Karpas-422 (cell line): ENCODE data around the gene CKAP5. TPM values are rescaled to one million over a fixed set of nuclear protein-coding genes. Genes with fewer than 3 reads are reported as not detected.
"Not testable (repeated sequence)": the region's sequence is repeated elsewhere in the genome, so short reads cannot be mapped to it uniquely, and the experiment has no call there.

Experiments
- DNase-seq: peaks from one replicate; pipeline ENCODE4 v3.0.0-alpha.2; 2015
- H2AFZ ChIP-seq: fragments of 200-600 bp; sonication (generic); 2 replicates; pipeline ENCODE4 v1.6.1; 2014; ENCODE audit warnings: antibody characterized with exemption, low read length, mixed read lengths
- H3K27ac ChIP-seq: fragments of 200-600 bp; sonication (generic); 2 replicates; pipeline ENCODE4 v1.5.1; 2014; ENCODE audit warnings: mild to moderate bottlenecking, low read length, moderate library complexity
- H3K27me3 ChIP-seq: fragments of 200-600 bp; sonication (generic); 2 replicates; pipeline ENCODE4 v1.6.1; 2014; ENCODE audit warnings: low read length, mixed read lengths
- H3K36me3 ChIP-seq: fragments of 200-600 bp; sonication (generic); 2 replicates; pipeline ENCODE4 v1.6.1; 2014; ENCODE audit warnings: low read length, mixed read lengths; ENCODE audit not compliant: insufficient read depth
- H3K4me1 ChIP-seq: fragments of 200-600 bp; sonication (generic); 2 replicates; pipeline ENCODE4 v1.6.1; 2014; ENCODE audit warnings: mild to moderate bottlenecking, low read length, mixed read lengths
- H3K4me2 ChIP-seq: fragments of 200-600 bp; sonication (generic); 2 replicates; pipeline ENCODE4 v1.6.1; 2014; ENCODE audit warnings: low read length, low read depth, mild to moderate bottlenecking; ENCODE audit not compliant: poor library complexity, severe bottlenecking
- H3K4me3 ChIP-seq: fragments of 200-600 bp; sonication (generic); 2 replicates; pipeline ENCODE4 v1.5.1; 2014; ENCODE audit warnings: mild to moderate bottlenecking, antibody characterized with exemption, low read length, mixed read lengths
- H3K79me2 ChIP-seq: fragments of 200-600 bp; sonication (generic); 2 replicates; pipeline ENCODE4 v1.6.1; 2014; ENCODE audit warnings: mild to moderate bottlenecking, low read length, mixed read lengths
- H3K9ac ChIP-seq: fragments of 200-600 bp; sonication (generic); 2 replicates; pipeline ENCODE4 v1.6.0; 2014; ENCODE audit warnings: low read length
- H3K9me2 ChIP-seq: fragments of 200-600 bp; sonication (generic), shearing (Covaris generic); replicated peaks from 2 replicates; pipeline ENCODE4 v1.6.0; 2014; ENCODE audit warnings: mild to moderate bottlenecking, low read length, moderate library complexity; ENCODE audit not compliant: insufficient read depth
- H3K9me3 ChIP-seq: fragments of 300-700, 200-600 bp; sonication (generic); 2 replicates; pipeline ENCODE4 v1.6.1; 2014; ENCODE audit warnings: low read length, mixed read lengths
- H4K20me1 ChIP-seq: fragments of 200-600 bp; sonication (generic); 2 replicates; pipeline ENCODE4 v1.6.1; 2014; ENCODE audit warnings: mild to moderate bottlenecking, antibody characterized with exemption, low read length, low read depth; ENCODE audit not compliant: insufficient read depth
- total RNA-seq: library from RNA; depleted of rRNA; stranded (reverse); fragments of >200 nt; shearing (Covaris generic); gene quantifications from 2 replicates; pipeline ENCODE4 v1.2.3, GENCODE V29; 2014; ENCODE audit warnings: low replicate concordance

Gene CKAP5
- total RNA-seq, 1 experiment from 2014 or later: 82.2 TPM

- Histone ChIP-seq H3K9me2 (no peaks in the 10 kb centered on the region), H3K9me3 (no peaks in the 10 kb centered on the region), H4K20me1 (peaks cover 4% of the 10 kb centered on the region; the same call in 1 of the 2 replicates), H3K79me2 (peaks cover 96% of the 10 kb centered on the region), H3K4me1 (peaks cover 14% of the 10 kb centered on the region), H3K27me3 (no peaks in the 10 kb centered on the region), H3K4me3 (no peak overlapping the region), H3K27ac (no peak overlapping the region), H3K36me3 (0 out of 2 replicates have a peak, but pooled peaks cover 3% of the 10 kb centered on the region), H2AFZ (no peak overlapping the region), H3K9ac (no peak overlapping the region), H3K4me2 (no peak overlapping the region)
- DNase-seq: no peak
These were observed 13.4 kb downstream of the CKAP5 start for GRCh38 chr11:46832511-46833214.

- no peak overlapping the region for H2AFZ ChIP-seq
- H3K79me2 ChIP-seq: peaks cover 98% of the 10 kb centered on the region
- peaks cover 4% of the 10 kb centered on the region; the same call in 1 of the 2 replicates for H4K20me1 ChIP-seq
- H3K27ac ChIP-seq: no peak overlapping the region
- peaks cover 45% of the 10 kb centered on the region for H3K4me1 ChIP-seq
- H3K9me2 ChIP-seq: no peaks in the 10 kb centered on the region
- peak overlapping the region; percentile 49 for H3K9ac ChIP-seq
- H3K4me2 ChIP-seq: peak overlapping the region; percentile 61
- no peaks in the 10 kb centered on the region for H3K36me3 ChIP-seq
- H3K4me3 ChIP-seq: no peak overlapping the region; the same call in 1 of the 2 replicates
- H3K9me3 ChIP-seq: no peaks in the 10 kb centered on the region
- H3K27me3 ChIP-seq: no peaks in the 10 kb centered on the region
- no peak for DNase-seq
These were observed 18.1 kb downstream of the CKAP5 start for GRCh38 chr11:46827995-46828394.

- peaks cover 45% of the 10 kb centered on the region for H3K4me1 ChIP-seq
- no peaks in the 10 kb centered on the region; the same call in 1 of the 2 replicates for H4K20me1 ChIP-seq
- H3K4me2 ChIP-seq: peak overlapping the region; percentile 61
- H3K79me2 ChIP-seq: peaks cover 98% of the 10 kb centered on the region
- H3K9me2 ChIP-seq: no peaks in the 10 kb centered on the region
- peak overlapping the region; percentile 38 for H3K4me3 ChIP-seq
- no peak overlapping the region for H2AFZ ChIP-seq
- H3K9ac ChIP-seq: peak overlapping the region; percentile 49
- no peaks in the 10 kb centered on the region for H3K27me3 ChIP-seq
- H3K27ac ChIP-seq: no peak overlapping the region
- no peaks in the 10 kb centered on the region for H3K36me3 ChIP-seq
- no peaks in the 10 kb centered on the region for H3K9me3 ChIP-seq
- peak; percentile 84 for DNase-seq
These were observed 19.6 kb downstream of the CKAP5 start for GRCh38 chr11:46826310-46827044.

- peak; percentile 73 for DNase-seq
- H3K36me3 ChIP-seq: peaks cover 33% of the 10 kb centered on the region; the same call in 1 of the 2 replicates
These were observed 37.2 kb downstream of the CKAP5 start for GRCh38 chr11:46808799-46809431.

GRCh38 chr11:46801694-46802470, 44.2 kb downstream of the CKAP5 start:
- Histone ChIP-seq H3K36me3 (peaks cover 48% of the 10 kb centered on the region), H3K27me3 (no peaks in the 10 kb centered on the region), H2AFZ (no peak overlapping the region), H3K4me1 (no peaks in the 10 kb centered on the region), H3K9ac (no peak overlapping the region), H3K79me2 (peaks cover 12% of the 10 kb centered on the region), H3K4me3 (no peak overlapping the region), H3K4me2 (no peak overlapping the region), H3K9me2 (no peaks in the 10 kb centered on the region), H3K9me3 (no peaks in the 10 kb centered on the region), H3K27ac (no peak overlapping the region), H4K20me1 (no peaks in the 10 kb centered on the region)
- no peak for DNase-seq

More at GRCh38 chr11:46808799-46809431, 37.2 kb downstream of the CKAP5 start:
- H3K4me3 ChIP-seq: no peak overlapping the region
- H3K27ac ChIP-seq: no peak overlapping the region
- H2AFZ ChIP-seq: no peak overlapping the region
- H3K27me3 ChIP-seq: no peaks in the 10 kb centered on the region
- H3K4me1 ChIP-seq: no peaks in the 10 kb centered on the region
- H3K9me2 ChIP-seq: no peaks in the 10 kb centered on the region
- peaks cover 25% of the 10 kb centered on the region for H3K79me2 ChIP-seq
- H3K4me2 ChIP-seq: no peak overlapping the region
- H3K9ac ChIP-seq: no peak overlapping the region
- no peaks in the 10 kb centered on the region for H3K9me3 ChIP-seq
- H4K20me1 ChIP-seq: no peaks in the 10 kb centered on the region

GRCh38 chr11:46800177-46800576, 45.9 kb downstream of the CKAP5 start:
- Histone ChIP-seq H3K9ac (no peak overlapping the region), H4K20me1 (no peaks in the 10 kb centered on the region), H3K4me3 (no peak overlapping the region), H3K27ac (no peak overlapping the region), H2AFZ (no peak overlapping the region), H3K36me3 (peaks cover 51% of the 10 kb centered on the region), H3K9me2 (no peaks in the 10 kb centered on the region), H3K79me2 (peaks cover 6% of the 10 kb centered on the region), H3K4me2 (no peak overlapping the region), H3K27me3 (no peaks in the 10 kb centered on the region), H3K9me3 (no peaks in the 10 kb centered on the region), H3K4me1 (no peaks in the 10 kb centered on the region)
- DNase-seq: no peak

- not testable (repeated sequence) for H3K9me2 ChIP-seq, H3K4me3 ChIP-seq, H3K79me2 ChIP-seq, DNase-seq, H3K4me1 ChIP-seq, H3K9me3 ChIP-seq, H3K27me3 ChIP-seq, H3K27ac ChIP-seq, H2AFZ ChIP-seq, H3K4me2 ChIP-seq, H4K20me1 ChIP-seq, H3K9ac ChIP-seq
- H3K36me3 ChIP-seq: peaks cover 52% of the 10 kb centered on the region
These were observed 46.4 kb downstream of the CKAP5 start for GRCh38 chr11:46799725-46800124.
